DND-41 (cell line): Measurements from ENCODE around the gene FXYD6.

Experiments
- CTCF ChIP-seq: IDR thresholded peaks from 2 replicates; pipeline ENCODE4 v1.5.1; 2012; ENCODE audit warnings: borderline replicate concordance, low read length, moderate library complexity, mild to moderate bottlenecking; ENCODE audit not compliant: poor library complexity, severe bottlenecking; ENCODE audit errors: extremely low read depth
- EZH2 ChIP-seq: IDR thresholded peaks from 3 replicates; pipeline ENCODE4 v1.6.1; 2012; ENCODE audit warnings: borderline replicate concordance, low read depth, mild to moderate bottlenecking, moderate library complexity, low read length, inconsistent platforms; ENCODE audit not compliant: severe bottlenecking

GRCh38 chr11:117835576-117835975 lies 40.9 kb downstream of the FXYD6 start:
- TF ChIP-seq CTCF (no peak), EZH2 (no peak)
